K562 (cell line): Measurements from ENCODE around the gene POP7. TPM values are rescaled to one million over a fixed set of nuclear protein-coding genes. Genes with fewer than 3 reads are reported as not detected.

Experiments
- ARID3A ChIP-seq: IDR thresholded peaks from 2 replicates; pipeline ENCODE4 v1.6.1; 2012; ENCODE audit warnings: low read depth, low read length, improper control_type of control experiment, borderline replicate concordance
- BHLHE40 ChIP-seq: IDR thresholded peaks from 2 replicates; pipeline ENCODE4 v1.6.1; 2011; ENCODE audit warnings: low read length, improper control_type of control experiment
- CBFA2T2 ChIP-seq: fragments of 450-650 bp; conservative IDR thresholded peaks from 2 replicates; pipeline ENCODE4 v1.6.1; 2017; ENCODE audit warnings: mild to moderate bottlenecking
- CBX3 ChIP-seq, 2 experiments: IDR thresholded peaks; 1 replicate in 1 of 2; 2 replicates in 1 of 2; pipeline ENCODE4 v1.6.1; 2012; ENCODE audit warnings: inconsistent platforms in 2 of 2, low read length in 2 of 2, borderline replicate concordance in 1 of 2, control low read depth in 1 of 2
- CREB3 ChIP-seq: fragments of 450-650 bp; conservative IDR thresholded peaks from 2 replicates; pipeline ENCODE4 v1.6.1; 2016; ENCODE audit warnings: missing genetic modification characterization, low read depth, mild to moderate bottlenecking, missing compliant biosample characterization, moderate library complexity
- EWSR1 ChIP-seq: fragments of 450-650 bp; IDR thresholded peaks from 2 replicates; pipeline ENCODE4 v1.6.1; 2018; ENCODE audit warnings: borderline replicate concordance, mild to moderate bottlenecking, low read depth, moderate library complexity; ENCODE audit not compliant: partially characterized antibody
- GATAD2B ChIP-seq: fragments of 450-650 bp; IDR thresholded peaks from 2 replicates; pipeline ENCODE4 v1.6.1; 2017; ENCODE audit warnings: mild to moderate bottlenecking, borderline replicate concordance
- HNRNPL ChIP-seq: fragments of 200-400 bp; formaldehyde crosslinking; IDR thresholded peaks from 2 replicates; pipeline ENCODE4 v1.6.1; 2017; ENCODE audit warnings: low read depth, mild to moderate bottlenecking, low read length
- IRF9 ChIP-seq: fragments of 450-650 bp; IDR thresholded peaks from 2 replicates; pipeline ENCODE4 v1.6.1; 2016; ENCODE audit warnings: missing biosample characterization, missing genetic modification characterization
- MAFF ChIP-seq: IDR thresholded peaks from 2 replicates; pipeline ENCODE4 v1.6.1; 2012; ENCODE audit warnings: low read length, improper control_type of control experiment
- MECOM ChIP-seq: fragments of 250-450 bp; sonication (Bioruptor Pico); IDR thresholded peaks from 2 replicates; pipeline ENCODE4 v1.8.0; 2022; ENCODE audit warnings: inconsistent platforms
- NBN ChIP-seq: fragments of 450-650 bp; IDR thresholded peaks from 2 replicates; pipeline ENCODE4 v1.6.1; 2016; ENCODE audit warnings: low read depth, mild to moderate bottlenecking
- NFE2 ChIP-seq: IDR thresholded peaks from 2 replicates; pipeline ENCODE4 v1.6.1; 2014; ENCODE audit warnings: antibody characterized with exemption, low read depth
- NR4A1 ChIP-seq, 2 experiments: fragments of 250-450 bp in 1 of 2; fragments of 450-650 bp in 1 of 2; sonication (Bioruptor Pico) in 1 of 2; IDR thresholded peaks; 2 replicates each; pipeline versions ENCODE4 v1.4.0 to v1.6.1; 2016 to 2020; ENCODE audit warnings: mild to moderate bottlenecking in 2 of 2, missing compliant biosample characterization in 1 of 2, missing genetic modification characterization in 1 of 2, moderate library complexity in 1 of 2
- NRF1 ChIP-seq, 2 experiments: fragments of 450-650 bp; IDR thresholded peaks in 1 of 2; conservative IDR thresholded peaks in 1 of 2; 2 replicates each; pipeline ENCODE4 v1.6.1; 2014; ENCODE audit warnings: mild to moderate bottlenecking in 2 of 2
- RCOR1 ChIP-seq, 2 experiments: IDR thresholded peaks; 2 replicates each; pipeline ENCODE4 v1.6.1; 2012; ENCODE audit warnings: low read depth in 2 of 2, low read length in 2 of 2, borderline replicate concordance in 1 of 2, improper control_type of control experiment in 1 of 2
- SP1 ChIP-seq: sonication (generic); formaldehyde crosslinking; IDR thresholded peaks from 2 replicates; pipeline ENCODE4 v1.8.1; 2022; ENCODE audit warnings: mild to moderate bottlenecking, missing genetic modification reagents
- SREBF1 ChIP-seq: fragments of 150-350 bp; IDR thresholded peaks from 2 replicates; pipeline ENCODE4 v1.6.1; 2014; ENCODE audit warnings: antibody characterized with exemption, low read depth, low read length, borderline replicate concordance
- TAF1 ChIP-seq: IDR thresholded peaks from 2 replicates; pipeline ENCODE4 v1.6.1; 2011; ENCODE audit warnings: mild to moderate bottlenecking, low read length, moderate library complexity; ENCODE audit not compliant: insufficient read depth, control insufficient read depth, severe bottlenecking; ENCODE audit errors: extremely low read depth
- U2AF1 ChIP-seq: fragments of 200-400 bp; formaldehyde crosslinking; optimal IDR thresholded peaks from 2 replicates; pipeline ENCODE3; 2017; ENCODE audit warnings: mild to moderate bottlenecking, low read depth, low read length, moderate library complexity
- ZNF197 ChIP-seq: fragments of 200-800 bp; sonication (Bioruptor generic); IDR thresholded peaks from 2 replicates; pipeline ENCODE4 v1.6.1; 2016; ENCODE audit warnings: low read depth, missing genetic modification characterization, missing compliant biosample characterization
- polyA plus RNA-seq, 8 experiments: library from polyadenylated mRNA; depleted of rRNA in 4 of 8; stranded (reverse) in 5 of 8; unstranded in 3 of 8; fragments of >200 nt; fragmentation: Nextera tagmentation in 2 of 8; fragmentation: Illumina TruSeq in 1 of 8; extraction: Ambion mirVana in 2 of 8; extraction: Trizol in 1 of 8; gene quantifications; 2 replicates each; pipeline versions ENCODE4 v1.2.1 to v1.2.3, GENCODE V29; 2011 to 2014; ENCODE audit warnings: inconsistent platforms in 1 of 8, missing spikeins in 1 of 8
- total RNA-seq, 7 experiments: library from RNA; depleted of rRNA in 6 of 7; stranded (reverse); fragments of >200 nt in 6 of 7; fragmentation: Illumina TruSeq in 2 of 7; extraction: Trizol in 2 of 7; gene quantifications; 2 replicates each; pipeline versions ENCODE4 v1.2.1 to v1.2.3, GENCODE V29; 2011 to 2021; ENCODE audit warnings: low replicate concordance in 1 of 7
- TF ChIP-seq, protein P1 (sequence below), 2 experiments: fragments of 450-650 bp in 1 of 2; sonication (generic) in 1 of 2; formaldehyde crosslinking; conservative IDR thresholded peaks; 2 replicates each; pipeline versions ENCODE4 v1.4.0 to v1.8.1; 2020 to 2022; ENCODE audit warnings: mild to moderate bottlenecking in 1 of 2, missing genetic modification reagents in 1 of 2

POP7 gene
- total and polyA plus RNA-seq, 9 of the 15 experiments (the other 6 are each of a cell fraction or from before 2014, with no cell fraction given) = 11.5 to 163 (median 68.9) TPM

GRCh38 chr7:100673302-100673941 lies 32.5 kb upstream of the POP7 start, which contains the start of gene GNB2 (continued):
- TF ChIP-seq ZNF197 (CRISPR knock-in tag) (no peak; the same call in 1 of the 2 replicates), TAF1 (peak; percentile 76), NR4A1 (CRISPR knock-in tag; IDR thresholded peaks at IDR 0.05) (no peak), NR4A1 (tag; IDR thresholded peaks at IDR 0.05) (peak; percentile 75), NBN (peak; percentile 99), CBX3 (IDR thresholded peaks at IDR 0.05; ENCODE audit: borderline replicate concordance in 1 of 2, low read length in 2 of 2) (peak in 1 of 2 experiments; percentile 70; a peak in 1 of 3 replicates), EWSR1 (no peak), MECOM (CRISPR knock-in tag) (no peak), NFE2 (peak; percentile 34; the same call in 1 of the 2 replicates), U2AF1 (no peak), GATAD2B (no peak; the same call in none of the 2 replicates), ARID3A (no peak), CBFA2T2 (peak; percentile 99), NRF1 (conservative IDR thresholded peaks at IDR 0.05 in 1 of 2, IDR thresholded peaks at IDR 0.05 in 1 of 2) (peak; percentile 44 to 71; a peak in 3 of 4 replicates), CREB3 (tag) (no peak), SREBF1 (peak; percentile 96), IRF9 (tag) (no peak), RCOR1 (IDR thresholded peaks at IDR 0.05; ENCODE audit: borderline replicate concordance in 1 of 2, low read depth in 2 of 2, low read length in 2 of 2) (peak in 1 of 2 experiments; percentile 66; a peak in 2 of 4 replicates), MAFF (peak; percentile 78; the same call in 1 of the 2 replicates), HNRNPL (peak; percentile 79), SP1 (CRISPR knock-in tag) (peak; percentile 97), BHLHE40 (peak; percentile 98)
- TF ChIP-seq, protein P1, sequence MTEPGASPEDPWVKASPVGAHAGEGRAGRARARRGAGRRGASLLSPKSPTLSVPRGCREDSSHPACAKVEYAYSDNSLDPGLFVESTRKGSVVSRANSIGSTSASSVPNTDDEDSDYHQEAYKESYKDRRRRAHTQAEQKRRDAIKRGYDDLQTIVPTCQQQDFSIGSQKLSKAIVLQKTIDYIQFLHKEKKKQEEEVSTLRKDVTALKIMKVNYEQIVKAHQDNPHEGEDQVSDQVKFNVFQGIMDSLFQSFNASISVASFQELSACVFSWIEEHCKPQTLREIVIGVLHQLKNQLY (CRISPR knock-in tag; conservative IDR thresholded peaks at IDR 0.05) = peak; percentile 85 to 95; a peak in 3 of 4 replicates
